ENCODE data around the gene NEUROD4.

DNA sequence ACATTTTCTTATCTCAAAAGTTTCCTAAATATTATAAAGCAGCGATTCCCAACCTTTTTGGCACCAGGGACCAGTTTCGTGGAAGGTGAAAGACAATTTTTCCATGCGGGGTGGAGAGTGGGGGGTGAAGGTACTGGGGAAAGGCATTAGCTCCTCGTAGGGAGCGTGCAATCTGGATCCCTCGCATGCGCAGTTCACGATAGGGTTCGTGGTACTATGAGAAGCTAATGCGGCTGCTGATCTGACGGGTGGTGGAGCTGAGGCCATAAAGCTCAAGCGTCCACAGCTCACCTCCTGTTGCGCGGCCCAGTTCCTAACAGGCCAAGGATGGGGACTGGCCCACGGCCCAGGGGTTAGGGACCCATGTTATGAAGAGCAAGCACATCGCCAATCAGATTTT is 29.9 kb downstream of the NEUROD4 start:
- TF ChIP-seq POLR2AphosphoS5 (IDR thresholded peaks at IDR 0.05; ENCODE audit: low read depth, low read length) (no peak), FOXP2 (optimal IDR thresholded peaks at IDR 0.05; ENCODE audit: borderline replicate concordance, extremely low read depth, extremely low read length, insufficient read depth) (no peak), TAF1 (IDR thresholded peaks at IDR 0.05; ENCODE audit: borderline replicate concordance, insufficient read depth, low read length) (no peak)
- TF ChIP-seq, protein P1, sequence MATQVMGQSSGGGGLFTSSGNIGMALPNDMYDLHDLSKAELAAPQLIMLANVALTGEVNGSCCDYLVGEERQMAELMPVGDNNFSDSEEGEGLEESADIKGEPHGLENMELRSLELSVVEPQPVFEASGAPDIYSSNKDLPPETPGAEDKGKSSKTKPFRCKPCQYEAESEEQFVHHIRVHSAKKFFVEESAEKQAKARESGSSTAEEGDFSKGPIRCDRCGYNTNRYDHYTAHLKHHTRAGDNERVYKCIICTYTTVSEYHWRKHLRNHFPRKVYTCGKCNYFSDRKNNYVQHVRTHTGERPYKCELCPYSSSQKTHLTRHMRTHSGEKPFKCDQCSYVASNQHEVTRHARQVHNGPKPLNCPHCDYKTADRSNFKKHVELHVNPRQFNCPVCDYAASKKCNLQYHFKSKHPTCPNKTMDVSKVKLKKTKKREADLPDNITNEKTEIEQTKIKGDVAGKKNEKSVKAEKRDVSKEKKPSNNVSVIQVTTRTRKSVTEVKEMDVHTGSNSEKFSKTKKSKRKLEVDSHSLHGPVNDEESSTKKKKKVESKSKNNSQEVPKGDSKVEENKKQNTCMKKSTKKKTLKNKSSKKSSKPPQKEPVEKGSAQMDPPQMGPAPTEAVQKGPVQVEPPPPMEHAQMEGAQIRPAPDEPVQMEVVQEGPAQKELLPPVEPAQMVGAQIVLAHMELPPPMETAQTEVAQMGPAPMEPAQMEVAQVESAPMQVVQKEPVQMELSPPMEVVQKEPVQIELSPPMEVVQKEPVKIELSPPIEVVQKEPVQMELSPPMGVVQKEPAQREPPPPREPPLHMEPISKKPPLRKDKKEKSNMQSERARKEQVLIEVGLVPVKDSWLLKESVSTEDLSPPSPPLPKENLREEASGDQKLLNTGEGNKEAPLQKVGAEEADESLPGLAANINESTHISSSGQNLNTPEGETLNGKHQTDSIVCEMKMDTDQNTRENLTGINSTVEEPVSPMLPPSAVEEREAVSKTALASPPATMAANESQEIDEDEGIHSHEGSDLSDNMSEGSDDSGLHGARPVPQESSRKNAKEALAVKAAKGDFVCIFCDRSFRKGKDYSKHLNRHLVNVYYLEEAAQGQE (IDR thresholded peaks at IDR 0.05; ENCODE audit: insufficient read depth in 1 of 2, low read depth in 2 of 2, low read length in 2 of 2), result no peak

Data from PFSK-1 (cell line).